MV-4-11 (cell line): ENCODE results near the gene ECD.

Experiments
- DNase-seq: peaks from one replicate; lab custom pipeline; 2025; lab: John Stamatoyannopoulos, UW

Gene ECD

GRCh38 chr10:73096449-73097304 is 71.1 kb downstream of the ECD start, which contains the start of gene P4HA1:
Gene P4HA1 (minus strand): TSS chr10:73096866. CDS start chr10:73074883, 21,983 bp downstream.
- peak; percentile 97 for DNase-seq

DNA sequence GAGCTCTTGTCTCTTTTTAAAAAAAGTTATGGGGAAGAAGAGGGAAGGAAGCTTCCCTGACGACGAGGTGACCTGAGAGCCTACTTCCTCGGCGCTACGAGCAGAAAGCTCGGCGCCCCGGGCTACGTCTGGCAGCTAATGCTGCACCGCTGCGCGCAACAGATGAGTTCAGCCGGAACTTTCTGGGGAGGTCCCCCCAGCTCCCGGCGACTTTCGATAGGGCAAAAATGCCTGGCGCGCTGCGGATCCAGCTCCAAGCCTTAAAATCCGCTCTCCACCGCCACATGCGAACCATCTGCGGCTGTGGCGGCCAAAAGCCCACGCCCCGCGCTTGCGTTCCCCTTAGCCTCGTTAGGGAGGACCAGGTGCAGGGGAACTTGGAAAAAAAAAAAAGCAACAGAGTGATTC is 71.8 kb downstream of the ECD start:
- peak; percentile 56 for DNase-seq

DNA sequence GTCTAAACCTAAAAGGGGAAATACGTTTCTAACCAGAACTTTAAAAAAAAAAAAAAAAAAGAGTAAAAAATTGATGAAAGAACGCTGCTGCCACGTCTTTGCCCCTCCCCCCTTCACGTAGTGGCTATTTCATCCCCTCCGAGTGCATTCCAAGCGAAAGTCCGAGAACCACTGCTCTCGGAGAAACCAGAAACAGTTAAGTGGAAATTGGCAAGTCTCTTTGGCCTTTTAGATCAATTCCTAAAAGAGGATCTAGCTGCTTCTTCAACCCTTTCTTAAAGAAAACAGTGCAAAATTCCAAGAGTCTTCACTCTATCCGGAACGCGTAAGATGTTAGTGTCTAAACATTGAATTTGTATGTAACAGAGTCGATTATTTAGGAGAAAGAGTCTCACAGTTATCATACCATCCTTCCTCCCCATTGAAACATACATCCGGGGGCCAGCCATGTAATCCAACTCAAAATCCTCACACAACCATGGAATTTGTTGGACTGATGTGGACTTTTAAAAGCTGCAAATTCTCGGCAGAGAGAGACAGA is 72.3 kb downstream of the ECD start:
- peak; percentile 56 for DNase-seq

DNA sequence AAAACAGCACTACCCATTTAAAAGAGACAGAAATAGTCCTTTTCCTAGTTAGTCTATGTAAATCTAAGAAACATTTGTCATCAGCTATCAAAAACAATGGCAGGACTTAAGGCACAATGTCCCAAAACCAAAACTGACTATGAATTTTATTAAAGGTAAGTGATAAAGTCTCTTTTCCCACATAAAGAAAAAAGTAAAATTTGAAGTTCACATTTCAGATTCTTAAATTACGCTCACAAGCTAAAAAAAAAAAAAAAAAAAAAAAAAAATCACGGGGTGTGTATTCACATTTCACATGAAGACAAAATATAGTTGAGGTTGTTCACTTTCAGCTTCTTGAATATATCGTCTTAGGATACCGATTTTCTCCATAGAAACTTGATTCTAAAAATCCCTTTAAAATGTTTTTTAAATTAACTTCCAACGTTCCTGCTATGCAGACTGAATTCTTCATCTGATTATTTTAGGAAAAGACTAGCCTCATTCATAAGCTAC is 72.8 kb downstream of the ECD start:
- DNase-seq, result no peak

- no peak for DNase-seq
These were observed 73.6 kb downstream of the ECD start for GRCh38 chr10:73093922-73094850.

DNA sequence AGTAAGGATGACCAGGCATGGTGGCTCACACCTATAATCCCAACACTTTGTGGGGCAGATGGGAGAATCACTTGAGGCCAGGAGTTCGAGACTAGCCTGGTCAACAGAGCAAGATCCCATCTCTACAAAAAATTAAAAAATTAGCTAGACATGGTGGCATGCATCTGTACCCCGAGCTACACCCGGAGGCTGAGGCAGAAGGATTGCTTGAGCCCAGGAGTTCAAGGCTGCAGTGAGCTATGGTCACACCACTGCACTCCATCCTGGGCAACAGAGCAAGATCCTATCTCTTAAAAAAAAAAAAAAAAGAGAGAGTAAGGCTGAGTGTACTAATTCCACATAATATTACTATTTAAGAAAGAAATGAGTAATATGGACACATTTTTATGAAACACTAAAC is 75.0 kb downstream of the ECD start:
- DNase-seq, result no peak

DNA sequence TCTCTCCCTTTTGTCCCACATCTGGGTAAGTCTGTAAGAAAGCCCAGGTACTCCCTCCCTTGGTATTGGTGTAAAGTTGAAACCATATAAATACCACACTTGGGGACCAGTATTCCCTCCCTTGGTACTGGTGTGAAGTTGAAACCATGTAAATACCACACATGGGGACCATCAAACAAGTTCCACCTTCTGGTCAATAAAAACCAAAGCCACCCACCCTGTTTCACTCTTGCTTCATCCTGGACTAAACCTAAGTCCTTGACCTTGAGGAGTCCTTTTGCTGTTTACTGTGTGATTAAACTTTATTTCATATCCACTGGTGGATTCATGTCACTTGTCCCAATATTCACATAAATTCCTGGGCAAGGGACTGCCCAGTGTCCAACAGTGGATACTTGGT is 79.5 kb downstream of the ECD start:
- DNase-seq, result no peak

DNA sequence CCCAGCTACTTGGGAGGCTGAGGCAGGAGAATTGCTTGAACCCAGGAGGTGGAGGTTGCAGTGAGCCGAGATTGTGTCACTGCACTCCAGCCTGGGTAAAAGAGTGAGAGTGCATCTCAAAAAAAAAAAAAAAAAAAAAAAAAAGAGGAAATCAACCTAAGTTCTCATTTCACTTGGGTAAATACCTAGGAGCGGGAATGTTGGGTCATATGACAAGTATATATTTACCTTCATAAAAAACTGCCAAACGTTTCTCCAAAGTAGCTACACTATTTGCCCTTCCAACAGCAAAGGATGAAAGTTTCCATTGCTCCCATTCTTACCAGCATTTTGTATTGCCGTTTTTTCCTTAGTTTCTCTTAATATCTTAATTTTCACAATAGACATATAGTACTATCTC is 81.0 kb downstream of the ECD start:
- no peak for DNase-seq

- no peak for DNase-seq
These were observed 83.6 kb downstream of the ECD start for GRCh38 chr10:73084209-73084608.
